Measurements from ENCODE around the gene RDH14.

The RDH14 gene

DNA sequence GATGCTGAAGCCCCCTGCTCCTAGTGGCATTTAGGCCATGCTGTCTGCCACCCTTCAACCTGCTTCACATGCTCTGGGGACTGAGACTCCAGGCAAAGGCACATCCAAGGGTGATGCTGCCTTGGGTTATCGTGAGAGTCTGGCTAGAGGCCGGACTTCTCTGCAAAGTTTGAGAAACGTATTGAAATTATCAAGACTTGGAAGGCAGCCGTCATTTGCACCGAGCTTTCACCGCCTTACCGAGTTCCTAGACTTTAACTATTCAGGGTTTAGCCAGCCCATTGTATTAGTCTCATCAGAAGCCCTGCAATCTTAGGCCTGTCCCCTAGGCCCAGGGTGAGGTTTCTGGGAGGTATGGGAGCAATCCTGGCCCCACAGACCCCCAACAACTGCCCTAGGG is 34.0 kb downstream of the RDH14 start:
- TF ChIP-seq, protein P1, sequence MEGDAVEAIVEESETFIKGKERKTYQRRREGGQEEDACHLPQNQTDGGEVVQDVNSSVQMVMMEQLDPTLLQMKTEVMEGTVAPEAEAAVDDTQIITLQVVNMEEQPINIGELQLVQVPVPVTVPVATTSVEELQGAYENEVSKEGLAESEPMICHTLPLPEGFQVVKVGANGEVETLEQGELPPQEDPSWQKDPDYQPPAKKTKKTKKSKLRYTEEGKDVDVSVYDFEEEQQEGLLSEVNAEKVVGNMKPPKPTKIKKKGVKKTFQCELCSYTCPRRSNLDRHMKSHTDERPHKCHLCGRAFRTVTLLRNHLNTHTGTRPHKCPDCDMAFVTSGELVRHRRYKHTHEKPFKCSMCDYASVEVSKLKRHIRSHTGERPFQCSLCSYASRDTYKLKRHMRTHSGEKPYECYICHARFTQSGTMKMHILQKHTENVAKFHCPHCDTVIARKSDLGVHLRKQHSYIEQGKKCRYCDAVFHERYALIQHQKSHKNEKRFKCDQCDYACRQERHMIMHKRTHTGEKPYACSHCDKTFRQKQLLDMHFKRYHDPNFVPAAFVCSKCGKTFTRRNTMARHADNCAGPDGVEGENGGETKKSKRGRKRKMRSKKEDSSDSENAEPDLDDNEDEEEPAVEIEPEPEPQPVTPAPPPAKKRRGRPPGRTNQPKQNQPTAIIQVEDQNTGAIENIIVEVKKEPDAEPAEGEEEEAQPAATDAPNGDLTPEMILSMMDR (IDR thresholded peaks at IDR 0.05; ENCODE audit: low read depth, low read length): no peak
- TF ChIP-seq POLR2A (IDR thresholded peaks at IDR 0.05; ENCODE audit: extremely low read depth, insufficient read length) (no peak), MYC (IDR thresholded peaks at IDR 0.05; ENCODE audit: low read depth, low read length) (no peak)
- TF ChIP-seq, protein P2, sequence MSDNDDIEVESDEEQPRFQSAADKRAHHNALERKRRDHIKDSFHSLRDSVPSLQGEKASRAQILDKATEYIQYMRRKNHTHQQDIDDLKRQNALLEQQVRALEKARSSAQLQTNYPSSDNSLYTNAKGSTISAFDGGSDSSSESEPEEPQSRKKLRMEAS (IDR thresholded peaks at IDR 0.05; ENCODE audit: low read depth, low read length): no peak

DNA sequence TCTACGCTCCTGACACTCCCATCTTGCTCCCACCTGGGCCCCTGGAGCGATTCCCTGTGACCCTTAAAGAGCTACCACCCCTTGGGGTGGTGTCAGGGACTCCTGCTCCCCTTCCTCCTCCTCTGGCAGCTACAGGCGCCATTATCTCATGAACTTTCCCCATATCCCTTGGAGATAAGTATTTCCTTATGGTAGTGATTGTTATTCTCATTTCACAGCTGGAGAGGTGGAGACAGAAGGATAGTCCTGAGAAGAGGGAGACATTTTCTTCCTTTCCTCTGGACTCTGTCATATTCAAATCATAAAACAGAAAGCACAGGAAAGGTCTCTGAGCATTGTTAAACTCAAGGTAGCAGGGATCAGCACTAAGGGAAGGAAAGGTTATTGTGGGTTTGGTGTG is 34.6 kb downstream of the RDH14 start:
- H3K4me3 ChIP-seq (ENCODE audit: low read depth, low read length): no peak overlapping the region
- TF ChIP-seq, protein P2 (IDR thresholded peaks at IDR 0.05; ENCODE audit: low read depth, low read length): no peak
- no peak for TF ChIP-seq MYC (IDR thresholded peaks at IDR 0.05; ENCODE audit: low read depth, low read length)
- TF ChIP-seq, protein P1 (IDR thresholded peaks at IDR 0.05; ENCODE audit: low read depth, low read length): no peak
- no peak for TF ChIP-seq POLR2A (IDR thresholded peaks at IDR 0.05; ENCODE audit: extremely low read depth, insufficient read length)
- no peak for DNase-seq (ENCODE audit: low read depth)

More for the DNA sequence above, 34.0 kb downstream of the RDH14 start:
- DNase-seq (ENCODE audit: low read depth): no peak
- no peak overlapping the region for H3K4me3 ChIP-seq (ENCODE audit: low read depth, low read length)

DNA sequence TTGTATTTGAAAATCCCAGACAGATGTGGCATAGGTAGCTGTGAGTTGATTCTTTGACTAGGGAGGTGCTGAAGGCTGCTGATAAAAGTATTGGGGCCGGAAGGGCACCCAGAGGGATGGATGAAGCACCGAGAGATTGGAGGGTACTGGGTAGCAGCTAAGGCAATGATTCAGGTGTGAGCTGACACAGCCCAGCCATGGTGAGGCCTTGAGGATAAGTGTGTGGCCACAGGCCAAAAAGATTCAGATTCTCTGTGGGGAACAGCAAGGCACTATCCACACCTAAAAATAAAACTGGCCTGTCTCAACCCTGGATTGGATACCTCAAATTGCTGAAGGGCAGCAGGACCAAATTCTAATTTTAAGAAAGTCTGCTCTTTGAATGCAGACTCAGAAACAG is 35.2 kb downstream of the RDH14 start:
- no peak overlapping the region for H3K4me3 ChIP-seq (ENCODE audit: low read depth, low read length)
- no peak for DNase-seq (ENCODE audit: low read depth)
- TF ChIP-seq, protein P1 (IDR thresholded peaks at IDR 0.05; ENCODE audit: low read depth, low read length): no peak
- TF ChIP-seq POLR2A (IDR thresholded peaks at IDR 0.05; ENCODE audit: extremely low read depth, insufficient read length) (no peak), MYC (IDR thresholded peaks at IDR 0.05; ENCODE audit: low read depth, low read length) (no peak)
- TF ChIP-seq, protein P2 (IDR thresholded peaks at IDR 0.05; ENCODE audit: low read depth, low read length): no peak

DNA sequence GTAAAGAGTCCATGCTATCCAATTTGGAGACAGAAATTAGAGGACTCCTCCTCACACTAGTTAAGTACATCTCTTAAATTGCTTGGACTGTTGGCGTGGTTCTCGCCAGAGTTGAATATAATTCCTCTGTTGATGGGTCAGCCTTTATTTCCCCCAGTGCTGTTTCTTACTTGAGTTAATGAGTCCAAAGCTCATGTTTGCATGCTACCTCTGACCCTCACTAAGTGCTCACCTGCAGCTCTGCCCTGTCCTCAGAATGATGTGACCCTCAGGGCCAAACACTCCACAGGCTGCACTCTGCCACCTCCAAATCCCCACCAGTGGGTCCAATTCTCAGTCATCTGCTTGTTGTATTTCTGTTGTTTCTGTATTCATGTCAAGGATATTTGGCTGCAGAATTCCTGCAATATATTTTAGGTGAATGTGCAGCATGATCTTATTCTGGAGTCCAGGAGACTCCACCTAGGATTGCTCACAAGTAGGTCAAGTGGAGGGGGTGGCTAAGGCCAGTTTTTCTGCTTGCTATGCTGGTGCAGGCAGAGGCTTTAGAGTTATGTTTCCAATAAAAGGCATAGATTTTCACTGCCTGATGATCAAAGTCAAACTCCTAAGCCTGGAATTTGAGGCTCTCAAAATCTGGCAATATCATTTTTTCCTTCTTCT is 37.8 kb downstream of the RDH14 start:
- no peak for TF ChIP-seq MYC (IDR thresholded peaks at IDR 0.05; ENCODE audit: low read depth, low read length)
- TF ChIP-seq POLR2A (IDR thresholded peaks at IDR 0.05; ENCODE audit: extremely low read depth, insufficient read length): no peak
- TF ChIP-seq, protein P1 (IDR thresholded peaks at IDR 0.05; ENCODE audit: low read depth, low read length): no peak
- no peak overlapping the region for H3K4me3 ChIP-seq (ENCODE audit: low read depth, low read length)
- no peak for DNase-seq (ENCODE audit: low read depth)

DNA sequence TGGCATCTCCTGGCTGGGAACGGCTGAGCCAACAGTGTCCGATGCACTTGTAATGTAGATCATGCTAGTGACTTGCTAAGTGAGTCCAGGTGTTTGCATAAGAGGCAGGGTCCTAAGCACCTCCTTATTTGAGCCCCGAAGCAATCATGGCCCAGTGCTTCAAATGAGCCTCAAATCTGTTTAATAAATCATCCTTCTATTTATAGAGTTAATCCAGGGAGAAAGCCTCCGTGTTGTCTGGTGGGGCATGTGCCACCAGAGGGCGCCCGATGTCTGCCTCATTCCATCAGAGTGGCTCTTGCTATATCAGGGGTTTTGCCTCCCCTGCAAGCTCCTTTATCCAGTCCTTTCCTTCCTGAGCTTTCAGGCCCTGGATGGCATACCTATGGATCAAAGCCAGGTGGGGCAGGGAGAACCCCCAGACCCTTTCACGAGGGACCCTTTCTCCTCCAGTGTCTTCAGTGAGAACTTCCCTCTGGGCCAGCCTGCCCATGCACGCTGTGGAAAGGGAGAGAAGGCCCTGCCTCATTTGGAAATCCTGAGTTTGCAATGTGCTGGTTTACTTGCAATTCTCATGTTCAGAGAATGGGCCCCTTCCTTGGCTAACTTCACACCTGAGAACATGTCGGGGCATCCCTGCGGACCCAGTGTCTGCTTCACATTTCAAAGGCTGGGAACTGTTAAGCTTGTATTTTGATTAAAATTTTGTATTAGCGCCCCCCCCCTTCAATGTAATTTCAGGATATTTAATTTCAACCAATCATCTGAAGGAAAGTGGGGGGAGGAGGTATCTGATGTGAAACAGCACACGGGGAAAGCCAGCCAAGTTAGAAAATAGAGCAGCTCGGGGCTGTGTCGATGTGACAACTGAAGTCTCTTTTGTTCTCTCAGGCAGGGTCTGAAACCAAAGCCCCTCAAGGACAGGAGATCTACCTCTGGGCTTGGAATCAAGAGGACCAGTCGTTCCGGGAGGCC is 39.7 kb downstream of the RDH14 start:
- no peak overlapping the region for H3K4me3 ChIP-seq (ENCODE audit: low read depth, low read length)
- TF ChIP-seq, protein P1 (IDR thresholded peaks at IDR 0.05; ENCODE audit: low read depth, low read length): peak; percentile 92
- TF ChIP-seq, protein P2 (IDR thresholded peaks at IDR 0.05; ENCODE audit: low read depth, low read length): no peak
- DNase-seq (ENCODE audit: low read depth): peak; percentile 68

Measured in NB4 (cell line).